ENCODE data around the gene EGF.

GRCh38 chr4:109943745-109944144 is 31.1 kb downstream of the EGF start:
- TF ChIP-seq CTCF (IDR thresholded peaks at IDR 0.05), result no peak
- no peak for TF ChIP-seq TCF7L2 (IDR thresholded peaks at IDR 0.05; ENCODE audit: low read depth, low read length)
- no peak for TF ChIP-seq POLR2AphosphoS5 (IDR thresholded peaks at IDR 0.05; ENCODE audit: low read depth, low read length)
